GM18511 (cell line): ENCODE data around the gene PPP1R3G.
A peak's percentile ranks its signal among the peaks of the same experiment; 100 is the strongest.
"Not testable (repeated sequence)": the region's sequence is repeated elsewhere in the genome, so short reads cannot be mapped to it uniquely, and the experiment has no call there.

Experiments used
- ATAC-seq: cut with Tn5 transposase; IDR thresholded peaks from one replicate; pipeline ENCODE4 v1.9.1; 2021; ENCODE audit warnings: mild to moderate bottlenecking, moderate library complexity; ENCODE audit not compliant: unreplicated experiment

The PPP1R3G gene

DNA sequence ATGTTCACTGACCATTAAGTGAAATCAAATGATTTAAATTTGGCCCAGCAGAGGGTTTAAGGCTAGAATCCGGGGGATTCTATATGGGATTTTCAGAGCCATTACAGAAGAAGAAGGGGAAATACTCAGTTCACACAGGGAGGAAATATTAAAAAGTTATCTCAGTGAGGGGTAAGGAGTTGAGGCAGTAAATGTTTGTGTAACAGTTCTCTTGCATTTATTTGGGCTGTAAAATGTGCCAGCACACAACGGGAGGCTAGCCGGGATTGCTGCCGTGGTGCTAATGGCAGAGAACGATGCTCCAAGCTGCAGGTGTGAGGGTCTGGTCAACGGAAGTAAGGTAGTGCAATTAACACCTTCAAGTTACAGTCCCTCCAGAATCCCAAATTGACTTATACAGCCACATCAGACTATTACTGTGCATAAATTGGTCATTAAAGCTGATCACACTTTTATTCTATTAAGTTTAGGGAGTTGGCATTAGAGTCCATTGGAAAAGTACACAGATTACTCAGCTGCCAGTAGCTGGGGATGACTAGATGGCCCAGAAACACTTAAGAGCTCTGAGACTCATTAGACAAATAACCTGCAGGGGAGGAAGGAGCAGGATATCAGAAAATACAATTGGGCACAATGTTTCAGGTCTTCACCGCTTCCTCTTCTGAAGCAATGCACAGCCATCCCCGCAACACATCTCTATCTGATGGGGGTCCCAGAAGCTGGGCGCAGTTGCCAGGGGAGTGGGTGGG, 31.3 kb downstream of the PPP1R3G start:
- ATAC-seq: no peak

DNA sequence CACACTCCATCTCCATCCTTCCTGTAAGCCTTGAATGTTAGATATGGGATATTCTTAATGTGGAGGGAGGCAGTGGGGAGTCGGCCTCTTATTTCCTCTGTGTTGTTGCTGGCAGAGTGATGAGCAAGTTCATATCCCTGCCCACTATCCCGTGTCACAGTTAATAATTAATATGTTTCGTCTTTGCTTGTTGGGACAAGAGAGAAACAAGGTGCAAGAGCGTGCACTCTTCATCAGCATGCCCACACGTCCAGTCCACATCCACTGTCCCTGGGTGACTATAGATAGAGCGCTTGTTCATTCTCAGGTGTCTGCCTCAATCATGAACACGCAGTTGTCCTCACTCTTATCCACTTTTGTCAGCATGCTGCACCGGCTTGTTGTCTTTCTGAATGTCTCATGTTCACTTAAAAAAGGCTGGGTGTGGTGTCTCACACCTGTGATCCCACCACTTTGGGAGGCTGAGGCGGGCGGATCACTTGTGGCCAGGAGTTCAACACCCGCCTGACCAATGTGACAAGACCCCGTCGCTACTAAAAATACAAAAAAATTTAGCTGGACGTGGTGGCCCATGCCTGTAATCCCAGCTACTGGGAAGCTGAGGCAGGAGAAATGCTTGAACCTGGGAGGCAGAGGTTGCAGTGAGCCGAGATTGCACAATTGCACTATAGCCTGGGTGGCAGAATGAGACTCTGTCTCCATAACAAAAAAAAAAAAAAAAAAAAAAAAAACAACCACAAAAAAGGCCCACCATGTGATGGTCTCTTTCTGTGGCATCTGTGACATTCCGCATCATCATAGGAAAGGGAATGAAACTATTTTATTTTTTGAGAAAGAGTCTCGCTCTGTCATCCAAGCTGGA, 34.2 kb downstream of the PPP1R3G start:
- ATAC-seq: no peak

DNA sequence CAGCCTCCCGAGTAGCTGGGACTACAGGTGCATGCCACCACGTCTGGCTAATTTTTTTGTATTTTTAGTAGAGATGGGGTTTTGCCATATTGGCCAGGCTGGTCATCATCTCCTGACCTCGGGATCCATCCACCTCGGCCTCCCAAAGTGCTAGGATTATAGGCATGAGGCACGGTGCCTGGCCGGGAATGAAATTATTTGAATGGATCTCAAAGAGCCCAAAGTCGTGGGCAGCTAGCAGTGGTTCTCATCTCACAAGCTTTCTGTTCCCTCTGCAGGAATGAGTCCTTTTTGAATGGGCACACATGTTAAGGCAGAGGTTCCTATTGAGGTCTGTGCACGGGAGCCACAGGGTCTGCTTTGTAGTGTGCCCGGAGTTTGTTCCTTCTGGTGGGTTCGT, 34.9 kb downstream of the PPP1R3G start:
- no peak for ATAC-seq

DNA sequence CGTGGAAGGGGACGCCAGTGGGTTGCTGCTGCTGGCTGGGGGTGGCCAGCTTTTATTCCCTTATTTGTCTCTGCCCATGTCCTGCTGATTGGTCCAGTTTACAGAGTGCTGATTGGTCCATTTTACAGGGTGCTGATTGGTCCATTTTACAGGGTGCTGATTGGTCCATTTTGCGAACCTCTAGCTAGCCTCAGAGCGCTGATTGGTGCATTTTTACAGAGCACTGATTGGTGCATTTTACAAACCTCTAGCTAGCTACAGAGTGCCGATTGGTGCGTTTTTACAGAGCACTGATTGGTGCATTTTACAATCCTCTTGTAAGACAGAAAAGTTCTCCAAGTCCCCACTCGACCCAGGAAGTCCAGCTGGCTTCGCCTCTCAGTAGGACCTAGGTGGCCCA, 35.4 kb downstream of the PPP1R3G start:
- not testable (repeated sequence) for ATAC-seq

DNA sequence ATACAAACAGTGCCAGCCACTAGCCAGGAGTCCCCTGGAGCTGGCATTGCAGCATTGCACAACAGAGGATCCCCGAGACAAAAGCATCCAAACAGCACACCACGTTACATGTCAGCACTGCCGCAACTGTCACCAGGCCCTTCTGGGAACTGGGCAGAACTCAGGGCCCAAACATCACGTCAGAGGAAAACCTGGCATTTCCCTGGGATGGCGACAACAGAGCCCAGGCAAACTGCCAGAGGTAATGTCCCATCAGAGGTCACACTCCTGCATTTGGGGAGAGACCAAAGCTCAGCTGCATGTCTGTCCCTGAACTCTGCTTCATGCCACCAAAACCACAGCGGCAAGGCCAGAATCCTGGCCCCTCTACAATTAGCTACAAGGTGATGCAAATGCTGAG, 36.3 kb downstream of the PPP1R3G start:
- ATAC-seq: no peak

DNA sequence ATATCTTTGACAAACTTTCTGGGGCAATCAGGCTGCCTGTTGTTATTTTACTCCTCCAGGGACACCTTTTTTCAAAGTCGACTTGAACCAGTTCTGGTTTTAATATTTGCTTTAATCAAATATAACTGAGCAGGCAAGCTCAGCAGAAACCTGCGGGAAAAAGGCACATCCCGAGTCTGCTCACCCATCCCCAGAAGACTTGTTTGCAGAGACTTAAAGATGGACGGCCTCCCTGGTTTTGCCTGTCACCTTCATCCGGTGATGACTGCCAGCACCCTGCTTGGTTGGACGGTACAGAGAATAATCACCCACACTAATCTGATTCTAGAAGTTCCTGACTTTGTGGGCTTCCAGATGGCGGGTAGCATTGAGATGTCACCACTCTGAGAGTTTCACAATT, 36.8 kb downstream of the PPP1R3G start:
- ATAC-seq: no peak

DNA sequence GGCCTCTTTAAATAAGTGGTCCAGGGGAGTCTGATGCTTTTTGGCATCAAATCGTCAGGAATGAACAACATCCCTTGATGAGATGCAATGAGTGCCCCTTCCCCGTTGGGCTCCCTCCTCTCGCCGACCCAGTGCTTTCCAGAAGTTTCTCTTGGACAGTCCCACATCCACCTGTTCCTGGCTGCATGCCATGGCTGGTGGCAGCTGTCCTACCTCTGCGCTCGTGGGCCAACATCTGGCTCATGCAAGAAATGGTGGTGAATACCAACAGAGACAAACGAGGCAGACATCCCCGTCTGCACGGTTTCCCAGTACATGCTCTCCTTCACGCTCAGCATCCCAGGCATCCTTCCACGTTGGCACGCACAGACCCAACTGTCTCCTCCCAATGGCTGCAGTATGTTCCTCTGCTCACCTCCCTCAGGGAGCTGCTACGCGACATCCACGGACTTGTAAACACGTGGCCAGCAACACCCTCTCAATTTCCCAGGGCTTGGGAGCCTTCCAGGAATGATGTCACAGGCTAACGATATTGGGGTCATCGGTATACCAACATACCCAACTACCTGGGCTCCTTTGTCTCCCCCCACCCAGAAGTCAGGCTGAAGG, 37.5 kb downstream of the PPP1R3G start:
- no peak for ATAC-seq

DNA sequence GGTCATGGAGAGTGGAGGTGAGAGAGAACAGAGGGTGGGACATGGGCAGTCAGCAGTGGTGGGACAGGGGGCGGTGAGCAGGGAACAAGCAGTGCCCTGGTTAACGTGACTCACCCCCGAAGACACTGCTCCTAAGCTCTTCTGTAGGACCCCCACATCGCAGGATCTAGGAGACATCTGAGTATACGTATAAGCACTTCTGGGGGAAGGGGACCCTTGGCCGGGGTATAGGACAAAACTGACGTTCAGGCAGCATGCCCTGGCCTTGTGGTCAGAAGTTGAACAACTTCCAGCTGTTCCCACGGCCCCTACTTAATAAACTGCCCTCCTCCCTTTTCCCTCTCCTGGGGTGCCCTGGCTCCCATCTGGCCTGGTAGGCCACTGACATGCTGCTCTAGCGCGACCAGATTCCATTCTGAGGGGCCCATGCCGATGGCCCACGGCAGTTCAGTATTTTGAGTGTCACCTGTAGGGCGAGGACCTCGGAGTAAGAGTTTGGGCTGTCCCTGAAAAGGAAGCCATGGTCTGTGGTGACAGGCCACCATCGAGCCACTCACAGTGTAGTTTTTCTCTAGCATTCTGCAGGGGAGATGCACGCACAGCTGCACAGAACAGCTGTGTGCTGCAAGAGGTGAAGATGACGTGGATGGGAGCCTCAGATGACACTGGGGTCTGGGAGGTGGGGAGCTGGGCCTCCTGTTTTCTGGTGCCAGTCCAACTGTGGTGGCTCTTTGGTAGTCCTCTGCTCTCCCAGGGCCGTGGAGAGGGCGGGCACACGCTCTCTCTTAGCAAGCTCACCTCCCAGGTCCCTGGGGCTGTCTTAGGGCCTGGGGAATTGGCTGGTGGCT, 38.4 kb downstream of the PPP1R3G start:
- no peak for ATAC-seq

DNA sequence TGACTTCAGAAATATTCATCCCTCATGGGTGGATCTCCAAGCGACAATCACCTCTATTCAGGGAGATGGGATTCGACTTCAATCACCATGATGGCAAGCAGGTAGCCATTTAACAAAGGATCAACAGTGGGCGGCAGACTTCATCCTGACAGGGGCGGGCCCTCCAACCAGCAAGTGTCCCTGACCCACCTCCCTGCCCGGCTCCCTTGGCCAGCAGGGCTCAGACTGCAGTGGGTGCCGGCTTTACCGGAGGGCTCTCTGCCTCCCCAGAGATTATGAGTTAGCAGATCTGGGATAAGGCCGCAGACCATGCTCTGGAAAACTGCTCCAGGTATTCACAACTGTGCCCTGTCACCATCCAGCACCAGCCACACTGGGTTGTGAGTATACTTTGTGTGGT, 39.4 kb downstream of the PPP1R3G start:
- no peak for ATAC-seq

DNA sequence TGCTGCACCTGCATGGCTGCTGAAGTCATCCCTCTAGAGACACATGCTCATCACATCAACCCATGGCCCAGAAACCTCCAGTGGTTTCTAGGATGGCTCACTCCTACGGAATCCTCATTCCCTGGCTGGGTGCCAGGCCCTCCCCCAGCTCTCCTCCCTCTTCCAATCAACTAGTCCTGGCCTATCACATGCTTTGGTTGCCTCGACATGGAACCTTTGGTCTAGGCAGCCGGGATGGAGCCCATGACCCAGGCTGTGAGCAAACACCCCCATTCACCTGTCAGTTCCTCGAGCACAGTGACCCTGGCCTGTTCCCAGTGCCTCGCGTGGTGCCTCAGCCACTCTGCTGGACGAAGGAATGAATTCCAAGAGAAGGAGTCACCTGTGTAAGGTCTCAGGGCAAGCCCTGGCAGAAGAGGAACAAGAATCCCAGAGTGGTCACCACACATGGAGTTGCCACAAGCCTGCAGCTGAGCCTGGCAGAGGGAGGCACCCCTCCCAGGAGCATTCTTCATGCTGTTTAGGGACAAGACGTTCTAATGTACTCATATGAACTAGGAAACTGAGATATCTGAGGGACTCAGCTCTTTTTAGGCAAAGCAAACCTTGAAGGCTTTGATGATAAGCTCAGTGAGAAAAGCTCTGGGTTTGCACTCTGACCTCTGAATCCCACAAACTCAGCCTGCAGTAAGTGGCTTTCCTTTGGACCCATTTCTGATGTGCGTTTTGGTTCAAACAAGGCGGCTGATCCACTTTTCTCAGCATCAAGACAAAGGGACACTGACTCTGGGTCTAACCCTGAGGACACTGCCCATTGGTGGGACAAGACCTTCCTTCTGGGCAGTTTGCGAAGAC, 40.2 kb downstream of the PPP1R3G start:
- ATAC-seq: no peak

DNA sequence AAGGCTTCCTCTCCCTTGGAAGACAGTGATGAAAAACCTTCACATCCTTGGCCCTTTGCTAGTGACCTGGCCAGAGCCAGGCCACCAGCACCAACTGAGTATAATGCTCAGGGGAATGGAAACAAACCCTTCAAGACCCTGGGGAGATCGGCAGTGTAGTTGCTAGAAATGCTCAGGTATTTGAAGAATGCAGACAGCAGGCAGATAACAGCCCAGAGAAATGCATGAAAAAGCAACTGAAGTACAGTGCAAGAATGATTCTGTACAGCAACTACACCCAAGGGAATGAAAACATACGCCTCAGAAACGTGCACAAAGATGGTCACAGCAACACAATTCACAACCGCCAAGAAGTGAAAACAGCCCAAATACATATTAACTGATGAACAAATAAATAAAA, 41.1 kb downstream of the PPP1R3G start:
- no peak for ATAC-seq

DNA sequence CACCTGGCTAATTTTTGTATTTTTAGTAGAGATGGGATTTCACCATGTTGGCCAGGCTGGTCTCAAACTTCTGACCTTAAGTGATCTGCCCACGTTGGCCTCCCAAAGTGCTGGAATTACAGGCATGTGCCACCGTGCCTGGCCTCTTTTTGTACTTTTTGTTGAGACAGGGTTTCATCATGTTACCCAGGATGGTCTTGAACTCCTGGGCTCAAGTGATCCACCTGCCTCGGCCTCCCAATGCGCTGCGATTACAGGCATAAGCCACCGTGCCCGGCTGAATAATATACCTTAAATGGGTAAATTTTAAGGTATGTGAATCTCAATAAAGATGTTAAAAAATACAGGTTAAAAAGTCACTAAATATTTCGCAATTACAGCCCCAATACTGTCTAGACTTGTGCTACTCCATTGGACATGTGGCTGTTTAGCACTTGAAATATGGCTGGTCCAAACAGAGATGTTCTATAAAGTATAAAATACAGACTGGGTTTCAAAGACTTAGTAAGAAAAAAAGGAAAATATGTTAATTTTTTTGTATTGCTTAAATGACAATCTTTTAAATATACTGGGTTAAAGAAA, 42.1 kb downstream of the PPP1R3G start:
- no peak for ATAC-seq

DNA sequence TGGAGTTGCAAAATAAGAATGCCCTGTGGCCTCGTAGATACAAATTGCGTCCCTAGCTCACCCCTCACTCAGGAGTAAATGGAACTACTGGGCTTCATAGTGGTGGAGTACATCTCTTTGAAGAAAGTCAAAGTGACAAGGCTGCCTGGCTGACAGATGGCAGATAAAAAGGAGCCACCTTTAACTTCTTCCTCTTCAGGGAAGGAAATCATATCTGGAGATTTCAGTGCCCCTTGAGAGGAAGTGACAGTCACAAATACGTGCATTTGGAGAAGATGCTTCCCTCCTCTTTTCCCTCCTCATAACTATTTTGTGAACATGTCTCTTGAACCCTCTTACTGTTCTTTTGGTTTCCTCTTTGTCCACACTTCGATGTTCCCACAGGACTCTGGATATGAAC, 43.2 kb downstream of the PPP1R3G start:
- no peak for ATAC-seq

DNA sequence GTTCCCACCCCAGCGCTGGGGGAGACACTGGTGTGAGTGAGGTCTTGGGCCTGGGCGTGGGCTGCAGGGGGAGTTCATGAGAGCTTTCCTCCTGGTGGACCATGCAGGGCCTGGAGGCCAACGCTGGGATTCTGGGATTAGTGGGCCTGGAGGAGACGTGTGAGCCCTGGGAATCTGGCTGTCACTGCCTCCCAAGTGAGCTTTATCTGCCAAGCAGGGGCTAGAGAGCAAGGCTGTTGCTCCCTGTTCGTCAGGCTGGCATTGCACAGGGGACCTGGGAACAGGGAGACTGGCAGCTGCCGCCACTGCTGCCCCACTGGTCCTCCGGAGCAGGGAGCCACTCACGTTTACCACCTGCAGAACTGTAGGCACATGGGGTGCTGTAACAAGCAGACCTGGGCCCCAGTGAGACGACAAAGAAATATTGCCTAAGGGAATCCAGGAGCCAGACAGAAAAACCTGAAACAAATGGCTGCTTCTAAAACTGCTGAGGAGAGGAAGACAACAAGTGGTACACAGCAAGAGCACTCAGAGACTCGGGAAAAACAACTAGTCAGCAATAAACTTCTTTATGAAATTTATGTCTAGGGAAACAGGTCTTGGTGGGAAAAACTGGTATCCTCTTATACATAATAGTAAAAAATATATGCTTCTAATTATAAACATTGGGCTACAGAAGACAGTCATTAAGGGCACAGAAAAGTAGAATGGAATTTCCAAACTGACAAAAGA, 45.2 kb downstream of the PPP1R3G start:
- ATAC-seq: no peak

DNA sequence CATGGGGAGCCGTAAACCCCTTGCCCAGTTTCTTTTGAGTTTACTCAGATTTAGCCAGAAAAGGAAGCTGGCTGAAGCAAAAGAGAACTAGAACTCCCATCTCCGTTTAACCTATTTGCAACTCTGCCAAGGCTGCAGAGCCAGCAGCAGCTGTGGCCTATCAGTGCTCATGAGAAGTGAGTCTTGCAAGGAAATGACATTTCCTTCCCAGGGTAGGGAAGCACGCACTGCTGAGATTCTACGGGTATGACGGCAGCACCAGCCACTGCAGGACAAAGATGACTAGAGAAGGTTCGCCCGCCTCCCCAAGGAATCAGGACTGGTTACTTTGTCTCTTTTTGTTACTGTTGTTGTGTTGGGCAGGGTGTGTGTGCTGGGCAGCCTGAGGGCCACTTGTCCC, 47.6 kb downstream of the PPP1R3G start:
- peak; percentile 93 for ATAC-seq

DNA sequence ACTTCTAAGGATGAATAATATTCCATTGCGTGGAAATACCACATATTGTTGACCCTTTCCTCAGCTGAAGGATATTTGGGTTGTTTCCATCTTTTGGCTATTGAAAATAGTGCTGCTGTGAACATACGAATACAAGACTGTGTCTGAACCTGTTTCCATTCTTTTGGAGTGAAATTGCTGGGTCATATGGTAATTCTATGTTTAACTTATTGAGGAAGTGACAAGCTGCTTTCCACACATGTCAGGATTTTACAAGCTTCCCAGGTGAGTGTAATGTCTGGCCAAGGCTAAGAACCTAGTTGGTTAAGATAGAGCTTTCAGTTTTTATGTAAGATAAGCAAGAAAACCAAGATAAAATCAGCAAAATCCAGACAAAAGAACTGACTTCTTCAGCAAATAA, 48.8 kb downstream of the PPP1R3G start:
- ATAC-seq: no peak

DNA sequence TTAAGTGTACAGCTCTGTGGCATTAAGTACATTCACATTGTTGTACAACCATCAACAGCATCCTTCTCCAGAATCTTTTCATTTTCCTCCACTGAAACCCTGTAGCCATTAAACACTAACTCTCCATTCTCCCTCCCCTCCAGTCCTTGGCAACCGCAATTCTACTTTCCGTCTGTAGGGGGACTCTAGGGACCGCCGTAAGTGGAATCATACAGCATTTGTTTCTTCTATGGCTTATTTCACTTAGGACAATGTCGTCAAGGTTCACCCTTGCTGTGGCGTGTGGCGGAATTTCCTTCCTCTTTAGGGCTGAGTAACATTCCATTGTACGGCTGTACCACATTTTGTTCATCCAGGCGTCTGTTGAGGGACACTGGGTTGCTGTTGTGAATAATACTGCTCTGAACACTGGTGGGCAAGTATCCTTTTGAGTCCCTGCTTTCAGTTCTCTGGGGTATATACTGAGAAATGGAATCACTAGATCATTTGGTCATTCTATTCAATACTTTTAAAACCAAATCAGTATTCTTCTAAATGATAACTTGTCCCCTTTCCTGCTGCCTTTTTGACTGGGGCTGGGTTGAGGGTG, 50.7 kb downstream of the PPP1R3G start:
- no peak for ATAC-seq

DNA sequence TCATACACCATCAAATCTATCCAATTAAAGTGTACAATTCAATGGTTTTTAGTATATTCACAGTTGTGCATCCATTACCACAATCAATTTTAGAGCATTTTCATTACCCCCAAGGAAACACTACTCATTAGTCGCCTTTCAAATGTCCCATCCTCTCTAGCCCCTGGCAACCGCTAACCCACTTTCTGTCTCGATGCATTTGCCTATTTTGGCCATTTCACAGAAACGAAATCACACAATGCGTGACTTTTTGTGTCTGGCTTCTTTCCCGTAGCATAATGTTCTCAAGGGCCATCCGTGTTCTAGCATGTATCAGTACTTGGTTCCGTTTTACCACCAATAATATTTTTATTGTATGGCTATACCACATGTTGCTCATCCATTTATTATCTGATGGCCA, 51.7 kb downstream of the PPP1R3G start:
- no peak for ATAC-seq
